ENCODE measurements around the gene PARD3.

DNA sequence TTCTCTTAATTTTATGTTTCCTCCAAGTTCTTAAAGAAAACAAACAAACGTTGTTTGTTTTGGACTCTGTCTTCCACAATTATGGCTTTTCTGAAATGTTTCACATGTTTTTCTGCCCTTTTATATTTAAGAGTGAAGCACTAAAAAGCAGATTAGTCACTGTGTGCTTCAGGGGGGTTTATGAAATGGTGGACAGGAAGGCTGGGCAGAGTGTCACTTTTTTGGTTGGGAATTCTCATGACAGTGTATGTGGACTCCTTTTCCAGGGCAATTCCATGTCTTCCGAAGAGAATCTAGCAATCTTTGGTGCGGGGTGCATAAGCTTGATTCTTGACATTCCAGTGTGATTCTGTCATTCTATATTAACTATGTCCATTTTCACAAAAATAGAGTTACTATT is 669.4 kb downstream of the PARD3 start:
- TF ChIP-seq, protein P1, sequence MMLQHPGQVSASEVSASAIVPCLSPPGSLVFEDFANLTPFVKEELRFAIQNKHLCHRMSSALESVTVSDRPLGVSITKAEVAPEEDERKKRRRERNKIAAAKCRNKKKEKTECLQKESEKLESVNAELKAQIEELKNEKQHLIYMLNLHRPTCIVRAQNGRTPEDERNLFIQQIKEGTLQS (CRISPR knock-in tag; conservative IDR thresholded peaks at IDR 0.05) = no peak
- TF ChIP-seq TCF7 (CRISPR knock-in tag; IDR thresholded peaks at IDR 0.05; ENCODE audit: low read depth) (no peak), ESRRA (CRISPR knock-in tag; IDR thresholded peaks at IDR 0.05; ENCODE audit: borderline replicate concordance) (no peak)
- TF ChIP-seq, protein P2, sequence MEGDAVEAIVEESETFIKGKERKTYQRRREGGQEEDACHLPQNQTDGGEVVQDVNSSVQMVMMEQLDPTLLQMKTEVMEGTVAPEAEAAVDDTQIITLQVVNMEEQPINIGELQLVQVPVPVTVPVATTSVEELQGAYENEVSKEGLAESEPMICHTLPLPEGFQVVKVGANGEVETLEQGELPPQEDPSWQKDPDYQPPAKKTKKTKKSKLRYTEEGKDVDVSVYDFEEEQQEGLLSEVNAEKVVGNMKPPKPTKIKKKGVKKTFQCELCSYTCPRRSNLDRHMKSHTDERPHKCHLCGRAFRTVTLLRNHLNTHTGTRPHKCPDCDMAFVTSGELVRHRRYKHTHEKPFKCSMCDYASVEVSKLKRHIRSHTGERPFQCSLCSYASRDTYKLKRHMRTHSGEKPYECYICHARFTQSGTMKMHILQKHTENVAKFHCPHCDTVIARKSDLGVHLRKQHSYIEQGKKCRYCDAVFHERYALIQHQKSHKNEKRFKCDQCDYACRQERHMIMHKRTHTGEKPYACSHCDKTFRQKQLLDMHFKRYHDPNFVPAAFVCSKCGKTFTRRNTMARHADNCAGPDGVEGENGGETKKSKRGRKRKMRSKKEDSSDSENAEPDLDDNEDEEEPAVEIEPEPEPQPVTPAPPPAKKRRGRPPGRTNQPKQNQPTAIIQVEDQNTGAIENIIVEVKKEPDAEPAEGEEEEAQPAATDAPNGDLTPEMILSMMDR (IDR thresholded peaks at IDR 0.05) = no peak
- TF ChIP-seq, protein P3, sequence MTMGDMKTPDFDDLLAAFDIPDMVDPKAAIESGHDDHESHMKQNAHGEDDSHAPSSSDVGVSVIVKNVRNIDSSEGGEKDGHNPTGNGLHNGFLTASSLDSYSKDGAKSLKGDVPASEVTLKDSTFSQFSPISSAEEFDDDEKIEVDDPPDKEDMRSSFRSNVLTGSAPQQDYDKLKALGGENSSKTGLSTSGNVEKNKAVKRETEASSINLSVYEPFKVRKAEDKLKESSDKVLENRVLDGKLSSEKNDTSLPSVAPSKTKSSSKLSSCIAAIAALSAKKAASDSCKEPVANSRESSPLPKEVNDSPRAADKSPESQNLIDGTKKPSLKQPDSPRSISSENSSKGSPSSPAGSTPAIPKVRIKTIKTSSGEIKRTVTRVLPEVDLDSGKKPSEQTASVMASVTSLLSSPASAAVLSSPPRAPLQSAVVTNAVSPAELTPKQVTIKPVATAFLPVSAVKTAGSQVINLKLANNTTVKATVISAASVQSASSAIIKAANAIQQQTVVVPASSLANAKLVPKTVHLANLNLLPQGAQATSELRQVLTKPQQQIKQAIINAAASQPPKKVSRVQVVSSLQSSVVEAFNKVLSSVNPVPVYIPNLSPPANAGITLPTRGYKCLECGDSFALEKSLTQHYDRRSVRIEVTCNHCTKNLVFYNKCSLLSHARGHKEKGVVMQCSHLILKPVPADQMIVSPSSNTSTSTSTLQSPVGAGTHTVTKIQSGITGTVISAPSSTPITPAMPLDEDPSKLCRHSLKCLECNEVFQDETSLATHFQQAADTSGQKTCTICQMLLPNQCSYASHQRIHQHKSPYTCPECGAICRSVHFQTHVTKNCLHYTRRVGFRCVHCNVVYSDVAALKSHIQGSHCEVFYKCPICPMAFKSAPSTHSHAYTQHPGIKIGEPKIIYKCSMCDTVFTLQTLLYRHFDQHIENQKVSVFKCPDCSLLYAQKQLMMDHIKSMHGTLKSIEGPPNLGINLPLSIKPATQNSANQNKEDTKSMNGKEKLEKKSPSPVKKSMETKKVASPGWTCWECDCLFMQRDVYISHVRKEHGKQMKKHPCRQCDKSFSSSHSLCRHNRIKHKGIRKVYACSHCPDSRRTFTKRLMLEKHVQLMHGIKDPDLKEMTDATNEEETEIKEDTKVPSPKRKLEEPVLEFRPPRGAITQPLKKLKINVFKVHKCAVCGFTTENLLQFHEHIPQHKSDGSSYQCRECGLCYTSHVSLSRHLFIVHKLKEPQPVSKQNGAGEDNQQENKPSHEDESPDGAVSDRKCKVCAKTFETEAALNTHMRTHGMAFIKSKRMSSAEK (CRISPR knock-in tag; IDR thresholded peaks at IDR 0.05; ENCODE audit: borderline replicate concordance) = no peak
- TF ChIP-seq, protein P4, sequence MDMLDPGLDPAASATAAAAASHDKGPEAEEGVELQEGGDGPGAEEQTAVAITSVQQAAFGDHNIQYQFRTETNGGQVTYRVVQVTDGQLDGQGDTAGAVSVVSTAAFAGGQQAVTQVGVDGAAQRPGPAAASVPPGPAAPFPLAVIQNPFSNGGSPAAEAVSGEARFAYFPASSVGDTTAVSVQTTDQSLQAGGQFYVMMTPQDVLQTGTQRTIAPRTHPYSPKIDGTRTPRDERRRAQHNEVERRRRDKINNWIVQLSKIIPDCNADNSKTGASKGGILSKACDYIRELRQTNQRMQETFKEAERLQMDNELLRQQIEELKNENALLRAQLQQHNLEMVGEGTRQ (CRISPR knock-in tag; IDR thresholded peaks at IDR 0.05) = no peak
